Stimulated activated CD4-positive, alpha-beta T cell treated with anti-CD3 and anti-CD28 coated beads, TNF-alpha, amount 100 ng/mL, for 48 hours (primary cell): ENCODE data around the gene PRM3.

Experiments used
- DNase-seq, 3 donors: peaks; one replicate each; pipeline ENCODE4 v3.0.0-alpha.2; 2020; ENCODE audit warnings: low read depth in 3 of 3

Gene PRM3

DNA sequence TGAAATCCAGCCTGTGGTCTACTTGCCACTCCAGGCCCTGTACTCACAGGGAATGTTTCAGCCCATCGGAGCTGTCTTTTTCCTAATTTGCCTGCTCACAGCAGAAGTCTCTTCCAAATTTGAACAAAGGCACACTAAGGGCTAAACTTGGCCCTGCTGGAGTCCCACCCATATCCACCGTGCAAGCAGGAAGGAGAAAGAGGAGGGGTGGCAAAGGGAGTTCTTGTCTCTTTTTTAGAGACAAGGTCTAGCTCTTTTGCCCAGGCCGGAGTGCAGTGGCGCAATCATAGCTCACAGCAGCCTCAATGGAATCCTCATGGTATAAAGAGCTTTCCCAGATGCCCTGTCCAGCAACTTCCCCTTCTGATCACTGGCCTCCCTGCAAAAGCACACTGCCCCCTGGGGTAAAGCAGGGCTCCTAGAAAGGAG, 10.4 kb upstream of the PRM3 start:
- DNase-seq, result no peak

DNA sequence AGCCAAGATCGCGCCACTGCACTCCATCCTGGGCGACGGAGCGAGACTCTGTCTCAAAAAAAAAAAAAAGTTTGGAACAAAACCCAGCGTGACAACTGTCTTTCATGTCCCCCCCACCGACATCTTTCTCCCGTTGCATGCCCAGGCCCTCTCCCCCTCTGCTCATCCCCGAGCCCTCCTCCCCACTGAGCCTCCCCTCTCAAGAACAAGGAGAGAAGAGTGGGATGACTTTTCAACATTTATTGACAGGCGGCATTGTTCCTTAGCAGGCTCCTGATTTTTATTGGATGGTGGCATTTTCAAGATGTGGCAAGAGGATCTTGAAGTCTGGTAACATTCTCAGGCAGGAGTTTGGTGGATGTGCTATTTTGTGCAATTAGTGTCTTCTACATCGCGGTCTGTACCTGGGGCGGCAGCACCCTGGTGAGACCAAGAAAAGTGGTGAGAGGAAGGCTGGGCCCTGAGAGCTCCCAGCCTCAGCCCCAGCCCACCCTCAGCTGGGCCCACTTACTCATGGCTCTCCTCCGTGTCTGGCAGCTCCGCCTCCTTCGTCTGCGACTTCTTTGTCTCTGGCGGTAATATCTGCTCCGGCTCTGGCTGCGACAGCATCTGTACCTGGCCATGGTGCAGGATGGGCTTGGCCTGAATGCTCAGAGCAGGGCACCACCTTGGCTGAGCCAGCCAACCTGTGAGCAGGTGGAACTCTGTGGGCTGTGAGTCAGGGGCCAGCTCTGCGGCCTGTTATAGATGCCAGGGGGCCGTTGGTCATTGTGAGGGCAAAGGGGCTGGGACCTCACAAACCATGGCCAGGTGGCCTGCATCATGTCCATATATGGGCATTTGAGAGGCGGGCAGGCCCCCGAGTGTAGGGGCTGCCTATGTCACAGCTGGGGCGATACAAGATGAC, 7.4 kb upstream of the PRM3 start, which contains the start of gene PRM1:
Gene PRM1, minus strand, starts transcription at position 715 of the 907 bp plus-strand sequence. Its CDS starts 92 bp downstream, at position 623.
- DNase-seq, result no peak

DNA sequence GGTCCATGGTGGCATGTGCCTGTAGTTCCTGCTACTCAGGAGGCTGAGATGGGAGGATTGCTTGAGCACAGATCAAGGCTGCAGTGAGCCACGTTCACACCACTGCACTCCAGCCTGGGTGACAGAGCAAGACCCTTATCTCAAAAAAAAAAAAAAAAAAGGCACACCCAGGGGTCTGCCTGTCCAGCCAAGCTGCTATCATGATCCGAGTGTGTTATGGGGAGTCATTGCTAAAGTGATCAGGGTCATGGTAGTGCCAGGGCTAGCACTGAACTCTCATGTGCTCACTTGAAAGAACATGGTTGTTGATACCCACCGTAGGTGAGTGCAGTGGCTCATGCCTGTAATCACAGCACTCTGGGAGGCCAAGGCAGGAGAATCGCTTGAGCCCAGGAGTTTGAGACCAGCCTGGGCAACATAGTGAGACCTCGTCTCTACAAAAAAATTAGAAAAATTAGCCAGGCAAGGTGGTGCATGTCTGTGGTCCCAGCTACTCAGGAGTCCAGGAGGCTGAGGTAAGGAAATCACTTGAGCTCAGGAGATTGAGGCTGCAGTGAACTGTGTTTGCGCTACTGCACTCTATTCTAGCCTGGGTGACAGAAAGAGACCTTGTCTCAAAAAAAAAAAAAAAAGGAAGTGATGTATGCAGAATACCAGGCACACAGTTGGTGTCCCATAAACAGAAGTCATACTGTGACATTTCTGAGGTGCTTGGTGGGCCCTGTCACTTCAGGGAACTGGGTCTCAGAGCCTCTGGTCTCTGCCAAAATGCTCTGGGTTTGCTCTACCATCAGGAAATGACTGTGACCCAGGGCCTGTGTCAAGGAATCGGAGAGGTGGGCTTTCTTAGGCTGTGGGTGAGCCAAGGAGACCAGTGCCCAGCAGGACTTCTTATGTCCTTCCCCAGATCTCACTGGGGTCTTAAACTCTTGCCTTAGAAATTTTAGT, 5.5 kb upstream of the PRM3 start:
- no peak for DNase-seq

DNA sequence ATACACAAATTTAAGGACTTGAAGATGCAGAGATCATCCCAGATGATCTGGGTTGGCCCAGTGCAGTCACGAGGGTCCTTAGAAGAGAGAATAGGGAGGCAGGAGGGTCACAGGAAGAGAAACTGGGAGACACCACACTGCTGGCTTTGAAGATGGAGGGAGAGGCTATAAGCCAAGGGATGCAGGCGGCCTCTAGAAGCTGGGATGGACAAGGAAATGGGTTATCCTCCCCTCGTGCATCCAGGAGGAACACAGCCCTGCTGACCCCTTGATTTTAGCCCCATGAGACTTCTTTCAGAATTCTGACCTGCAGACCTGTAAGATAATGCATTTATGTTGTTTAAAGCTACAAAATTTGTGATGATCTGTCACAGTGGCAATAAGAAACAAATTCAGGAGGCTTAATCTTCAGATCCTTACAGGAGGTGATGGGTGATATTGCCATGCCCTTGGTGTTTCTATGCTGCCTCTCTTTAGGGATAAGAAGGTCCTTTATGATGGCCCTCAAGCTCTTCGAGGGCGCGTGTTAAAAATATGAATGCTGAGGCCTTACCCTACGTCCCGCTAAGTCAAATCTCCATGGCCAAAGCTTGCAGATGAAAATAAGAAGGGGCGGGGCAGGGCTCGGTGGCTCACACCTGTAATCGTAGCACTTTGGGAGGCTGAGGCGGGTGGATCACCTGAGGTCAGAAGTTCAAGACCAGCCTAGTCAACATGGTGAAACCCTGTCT, 4.3 kb upstream of the PRM3 start:
- no peak for DNase-seq

DNA sequence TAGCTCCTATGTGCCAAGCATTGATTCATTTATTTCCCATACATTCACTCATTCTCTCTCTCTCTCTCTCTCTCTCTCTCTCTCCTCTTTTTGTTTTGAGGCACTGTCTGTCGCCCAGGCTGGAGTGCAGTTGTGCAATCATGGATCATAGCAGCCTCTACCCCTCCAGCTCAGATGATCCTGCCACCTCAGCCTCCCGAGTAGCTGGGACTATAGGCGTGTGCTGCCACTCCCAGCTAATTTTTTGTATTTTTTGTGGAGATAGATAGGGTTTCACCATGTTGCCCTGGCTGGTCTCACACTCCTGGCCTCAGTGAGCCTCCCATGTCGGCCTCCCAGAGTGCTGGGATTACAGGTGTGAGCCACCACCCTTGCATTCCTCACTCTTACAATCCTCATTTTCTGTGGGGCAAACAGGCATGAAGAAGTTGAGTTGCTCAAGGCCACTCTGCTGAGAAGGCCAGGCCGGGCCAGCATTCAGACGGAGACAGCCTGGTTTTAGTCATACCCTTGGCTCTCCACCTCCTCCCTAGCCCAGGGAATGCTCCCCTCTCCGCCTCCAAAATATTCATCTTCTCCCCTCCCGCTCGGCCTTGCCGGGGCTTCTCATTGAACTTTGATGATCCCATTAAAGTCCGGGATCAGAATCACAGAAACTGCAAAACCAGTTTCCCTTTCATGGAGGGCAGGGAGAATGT, 3.6 kb upstream of the PRM3 start:
- no peak for DNase-seq

DNA sequence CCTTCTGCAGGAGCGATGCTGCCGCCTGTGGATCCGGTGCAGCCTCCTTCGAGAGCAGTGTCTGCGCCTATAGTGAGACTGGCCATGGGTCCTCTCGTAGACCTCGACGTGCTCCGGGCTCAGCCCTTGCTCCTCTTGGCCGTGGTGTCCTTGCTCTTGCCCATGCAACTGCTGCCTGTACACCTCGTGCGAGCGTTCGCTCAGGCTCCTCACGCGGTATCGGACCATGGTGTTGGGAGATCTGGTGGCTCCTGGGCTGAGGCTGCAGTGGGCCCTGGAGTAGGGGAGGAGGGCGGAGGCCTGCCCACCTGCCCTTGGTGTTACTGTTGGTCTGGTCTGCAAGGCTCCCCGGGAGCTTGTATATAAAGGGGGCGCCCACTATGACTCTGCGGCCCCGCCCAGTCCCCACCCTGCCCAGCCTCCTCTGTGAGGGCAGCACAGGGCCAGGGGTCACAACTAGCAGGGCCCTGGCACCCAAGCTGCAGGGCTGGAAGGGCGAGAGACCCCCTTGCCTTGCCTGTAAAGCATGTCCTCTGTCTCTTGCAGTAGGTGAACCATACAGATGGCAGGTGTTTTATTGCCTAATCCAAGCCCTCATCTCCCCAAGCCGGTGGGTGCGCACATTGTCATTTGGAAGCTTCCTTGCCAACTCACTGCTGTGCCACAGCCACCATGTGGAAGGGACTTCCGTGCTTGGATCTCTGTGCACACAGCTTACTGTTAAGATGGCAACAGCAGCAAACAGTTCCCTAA, 2.9 kb upstream of the PRM3 start, which contains the start of gene PRM2:
Gene PRM2, minus strand, starts transcription at position 338 of the 753 bp plus-strand sequence. Its CDS starts 110 bp downstream, at position 228.
- no peak for DNase-seq

DNA sequence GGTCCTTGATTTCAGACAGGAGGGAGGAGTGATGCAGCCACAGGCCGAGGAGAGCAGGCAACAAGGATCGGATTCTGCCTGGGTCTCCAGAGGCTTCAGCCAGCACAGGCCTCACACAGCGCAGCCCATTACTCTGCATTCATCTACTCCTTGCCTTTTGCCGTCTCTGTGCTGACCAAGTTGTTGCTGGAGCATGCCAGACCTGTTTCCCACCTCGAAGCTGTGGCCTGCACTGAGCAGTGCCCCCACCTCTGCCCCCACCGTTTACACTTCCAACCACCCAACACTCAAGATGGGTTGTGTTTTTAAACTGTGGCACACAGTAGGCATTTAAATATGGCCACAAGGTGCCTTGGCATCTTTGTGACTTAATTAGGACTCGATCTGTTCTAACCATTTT, 1.5 kb upstream of the PRM3 start:
- DNase-seq, result no peak

DNA sequence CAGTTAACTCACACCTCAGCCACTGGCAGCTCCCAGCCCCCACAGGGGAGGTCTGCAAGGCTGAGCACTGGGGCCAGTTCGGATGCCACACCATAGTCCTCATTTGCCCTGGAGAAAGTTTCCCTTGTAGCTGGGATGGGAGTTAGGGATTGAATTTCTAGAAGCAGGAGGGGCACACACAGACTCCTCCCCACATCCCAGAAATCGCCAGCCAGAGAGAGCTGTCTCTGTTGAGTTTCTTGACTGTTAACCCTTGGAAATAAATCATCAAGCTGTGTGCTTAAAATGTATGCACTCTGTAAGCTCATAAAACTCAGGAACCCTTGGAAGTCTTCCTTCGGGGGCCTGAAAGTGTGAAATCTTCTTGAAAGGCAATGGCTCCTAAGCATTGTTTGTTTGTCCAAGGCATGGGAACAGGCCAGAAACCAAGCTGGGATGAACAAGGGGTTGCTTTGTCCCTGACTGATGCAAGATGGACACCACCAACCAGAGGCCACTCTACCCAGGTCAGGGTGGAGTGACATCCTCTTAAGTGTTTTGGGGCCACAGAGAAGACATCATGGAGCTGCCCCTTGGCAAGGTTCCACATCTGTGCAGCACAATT, 394 bp upstream of the PRM3 start:
- DNase-seq, result no peak

DNA sequence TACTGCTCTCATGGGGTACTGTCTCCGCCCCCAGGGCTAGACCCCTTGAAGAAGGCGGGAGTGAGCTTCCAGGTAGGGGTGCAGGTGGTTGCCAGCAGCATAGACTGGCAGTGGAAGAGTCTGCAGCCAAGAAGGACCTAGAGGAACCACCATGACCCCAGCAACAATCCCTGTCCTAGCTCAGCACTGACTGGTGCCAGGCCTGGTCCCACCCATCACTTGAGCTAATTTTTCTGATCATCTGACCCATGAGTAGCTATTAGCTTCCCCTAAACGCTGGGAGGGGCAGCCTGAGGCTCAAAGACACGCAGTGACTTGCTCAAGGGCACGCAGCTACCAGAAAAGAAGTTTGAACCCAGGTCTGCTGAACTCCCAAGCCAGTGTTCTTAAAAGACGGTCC, 945 bp downstream of the PRM3 start:
- DNase-seq, result no peak

DNA sequence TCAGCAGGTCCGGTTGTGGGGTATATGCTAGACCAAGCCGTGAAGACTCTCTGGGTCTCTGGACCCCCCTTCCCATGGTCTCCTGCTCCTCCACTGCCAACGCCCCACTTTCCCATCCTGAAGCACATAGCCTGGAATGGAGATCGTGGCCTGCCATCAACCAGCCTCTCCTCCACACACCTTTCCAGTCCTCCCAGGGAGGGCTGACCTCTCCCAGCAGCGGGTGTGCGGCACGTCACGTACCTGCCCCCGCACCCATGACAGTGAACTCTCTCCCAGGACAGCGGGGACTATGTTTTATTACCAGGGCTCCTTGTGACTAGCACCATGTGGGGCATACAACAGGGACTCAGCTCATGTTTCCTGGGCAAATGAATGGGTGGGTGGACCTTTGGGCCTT, 1.8 kb downstream of the PRM3 start:
- no peak for DNase-seq

DNA sequence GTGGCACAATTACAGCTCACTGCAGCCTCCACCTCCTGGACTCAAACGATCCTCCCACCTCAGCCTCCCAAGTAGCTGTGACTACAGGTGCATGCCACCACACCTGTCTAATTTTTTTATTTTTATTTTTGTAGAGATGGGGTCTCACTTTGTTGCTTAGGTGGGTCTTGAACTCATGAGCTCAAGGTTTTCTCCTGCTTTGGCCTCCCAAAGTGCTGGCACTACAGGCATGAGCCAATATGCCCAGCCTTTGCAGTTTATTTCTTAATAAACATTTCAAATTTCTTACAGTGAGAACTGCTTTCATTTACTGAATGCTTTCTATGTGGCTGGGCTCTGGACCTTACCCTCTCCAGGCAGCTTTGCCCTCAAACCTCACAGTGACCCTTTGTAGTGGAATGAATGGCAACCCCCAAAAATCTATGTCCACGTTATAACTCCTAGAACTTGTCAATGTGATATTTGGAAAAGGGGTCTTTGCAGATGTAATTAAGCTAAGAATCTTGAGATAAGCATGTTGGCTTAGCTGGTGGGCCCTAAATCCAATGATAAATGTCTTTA, 2.7 kb downstream of the PRM3 start:
- no peak for DNase-seq

DNA sequence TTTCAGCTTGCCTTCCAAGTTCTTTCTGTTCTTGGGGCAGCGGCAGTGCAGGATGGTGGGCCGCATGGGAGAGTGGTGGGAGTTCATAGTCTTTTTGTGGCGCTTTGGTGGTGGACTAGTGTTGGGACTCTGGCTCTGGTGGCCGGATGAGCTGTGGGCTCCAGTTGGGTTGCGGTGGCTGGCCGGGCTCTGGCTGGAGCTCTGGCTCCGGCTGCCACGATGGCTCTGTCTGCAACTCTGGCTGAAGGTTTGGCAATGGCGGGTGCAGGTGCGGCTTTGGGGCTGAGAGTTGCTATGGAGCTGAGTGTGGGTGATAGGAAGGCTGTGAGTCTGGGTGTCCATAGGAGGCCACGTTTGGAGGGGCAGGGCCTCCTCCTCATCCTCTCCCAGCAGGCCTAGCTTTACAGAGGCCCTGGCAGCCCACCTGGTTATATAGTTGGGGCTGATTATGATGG, 4.5 kb downstream of the PRM3 start, which contains the start of gene TNP2:
Gene TNP2, minus strand, starts transcription at position 405 of the 455 bp plus-strand sequence. Its CDS starts 63 bp downstream, at position 342.
- DNase-seq, result no peak

DNA sequence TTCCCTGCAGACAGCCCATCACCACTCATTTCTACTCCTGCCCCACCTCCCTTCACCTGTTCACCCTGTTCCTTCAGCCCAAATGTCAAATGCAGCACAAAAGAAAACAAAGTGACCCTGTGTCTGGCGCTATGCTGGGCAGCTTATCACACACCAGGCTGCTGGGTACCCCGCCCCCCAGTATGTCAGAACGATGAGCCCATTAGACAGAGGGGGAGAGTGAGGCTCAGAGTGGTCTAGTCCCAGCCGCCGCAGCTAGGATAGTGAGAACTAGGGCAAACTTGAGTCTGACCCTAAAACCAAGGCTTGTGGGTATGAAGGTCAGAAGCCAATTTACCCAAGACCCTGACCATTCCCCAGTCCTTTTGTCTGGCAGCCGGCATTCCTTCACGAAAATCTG, 8.3 kb downstream of the PRM3 start:
- DNase-seq, result no peak

DNA sequence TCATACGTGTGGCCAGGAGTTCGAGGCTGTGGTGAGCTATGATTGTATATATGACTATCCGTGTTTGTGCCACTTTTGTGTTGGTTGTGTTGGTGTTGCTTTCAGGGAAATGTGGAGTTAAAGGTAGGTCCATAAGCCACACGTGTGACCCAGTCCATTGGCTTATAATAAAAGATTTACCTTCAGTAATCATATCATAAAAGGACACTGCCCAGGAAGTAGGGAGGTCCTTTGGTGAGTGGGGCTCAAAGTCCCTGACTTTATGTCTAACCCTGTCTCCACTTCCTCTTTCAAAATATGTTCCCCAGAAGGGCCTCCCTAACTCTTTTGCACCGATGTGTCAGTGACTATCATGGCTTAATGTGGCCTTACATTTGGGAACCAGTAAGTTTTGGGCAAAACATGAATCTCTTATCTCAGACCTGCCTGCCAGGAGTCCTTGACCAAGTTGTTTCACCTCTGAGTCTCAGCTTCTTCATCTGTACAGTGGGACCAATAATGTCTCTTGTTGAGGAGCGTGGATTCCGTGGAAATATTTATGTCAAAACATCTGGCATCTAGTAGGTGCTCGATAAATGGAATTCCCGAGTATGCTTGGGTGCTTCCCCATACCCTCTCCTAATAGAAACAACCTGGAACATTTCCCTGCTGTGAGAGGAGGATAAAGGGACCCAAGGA, 9.1 kb downstream of the PRM3 start:
- DNase-seq, result no peak

DNA sequence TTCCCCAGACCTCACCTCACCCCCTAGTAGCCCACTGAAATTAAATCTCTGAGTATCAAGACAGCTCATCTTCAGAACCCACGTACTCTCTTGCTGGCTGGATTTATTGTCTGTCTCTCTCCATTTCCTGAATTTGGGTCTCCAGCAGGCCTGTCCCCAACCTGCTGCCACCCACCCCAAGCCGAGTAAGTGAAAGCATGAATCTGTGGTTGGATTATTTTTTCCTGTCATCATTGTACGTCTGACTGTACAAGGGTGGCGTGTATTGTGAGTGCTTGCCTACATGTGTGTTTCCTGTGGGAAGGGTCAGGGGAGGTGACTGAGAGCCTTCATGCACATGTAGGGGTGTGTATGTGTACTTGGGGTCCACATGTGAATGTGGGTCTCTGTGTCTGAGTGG, 9.7 kb downstream of the PRM3 start:
- peak in 2 of 3 donors; percentile 35 to 64 for DNase-seq

DNA sequence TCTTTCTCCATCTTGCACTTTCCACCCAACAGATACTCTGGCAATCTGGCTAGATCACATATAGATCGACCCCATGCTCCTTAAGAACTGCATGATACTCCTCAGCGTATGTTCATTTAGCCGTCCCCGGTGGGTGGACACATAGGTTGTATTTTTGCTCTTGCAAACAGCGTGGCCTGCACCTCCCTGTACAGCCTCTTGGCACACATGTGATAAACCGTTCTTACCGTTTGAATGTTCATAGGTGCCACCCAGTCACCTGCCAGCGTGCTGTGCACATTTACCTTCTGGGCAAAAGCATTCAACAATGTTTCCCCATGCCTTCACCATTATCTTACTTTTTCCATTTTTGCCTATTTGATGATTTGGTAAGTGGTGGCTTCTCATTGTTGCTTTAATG, 10.5 kb downstream of the PRM3 start:
- DNase-seq, result no peak

DNA sequence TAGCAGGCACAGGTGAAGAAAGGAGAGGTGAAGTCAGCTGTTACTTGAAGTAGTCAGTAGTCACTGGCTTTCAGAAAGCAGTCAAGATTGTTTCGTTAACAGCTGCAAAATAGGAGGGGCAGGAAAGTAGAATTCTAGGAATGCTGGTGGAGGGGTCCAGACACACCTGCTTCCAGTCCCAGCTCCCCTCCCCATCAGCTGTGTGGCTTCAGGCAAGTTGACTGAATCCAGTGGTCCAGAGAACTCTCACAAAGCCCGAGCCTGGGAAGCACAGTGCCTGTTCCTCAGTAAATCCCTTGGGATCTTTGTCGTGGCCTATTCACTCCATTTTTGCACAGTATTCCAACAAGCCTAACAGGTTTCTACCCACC, 12.8 kb downstream of the PRM3 start:
- no peak for DNase-seq

DNA sequence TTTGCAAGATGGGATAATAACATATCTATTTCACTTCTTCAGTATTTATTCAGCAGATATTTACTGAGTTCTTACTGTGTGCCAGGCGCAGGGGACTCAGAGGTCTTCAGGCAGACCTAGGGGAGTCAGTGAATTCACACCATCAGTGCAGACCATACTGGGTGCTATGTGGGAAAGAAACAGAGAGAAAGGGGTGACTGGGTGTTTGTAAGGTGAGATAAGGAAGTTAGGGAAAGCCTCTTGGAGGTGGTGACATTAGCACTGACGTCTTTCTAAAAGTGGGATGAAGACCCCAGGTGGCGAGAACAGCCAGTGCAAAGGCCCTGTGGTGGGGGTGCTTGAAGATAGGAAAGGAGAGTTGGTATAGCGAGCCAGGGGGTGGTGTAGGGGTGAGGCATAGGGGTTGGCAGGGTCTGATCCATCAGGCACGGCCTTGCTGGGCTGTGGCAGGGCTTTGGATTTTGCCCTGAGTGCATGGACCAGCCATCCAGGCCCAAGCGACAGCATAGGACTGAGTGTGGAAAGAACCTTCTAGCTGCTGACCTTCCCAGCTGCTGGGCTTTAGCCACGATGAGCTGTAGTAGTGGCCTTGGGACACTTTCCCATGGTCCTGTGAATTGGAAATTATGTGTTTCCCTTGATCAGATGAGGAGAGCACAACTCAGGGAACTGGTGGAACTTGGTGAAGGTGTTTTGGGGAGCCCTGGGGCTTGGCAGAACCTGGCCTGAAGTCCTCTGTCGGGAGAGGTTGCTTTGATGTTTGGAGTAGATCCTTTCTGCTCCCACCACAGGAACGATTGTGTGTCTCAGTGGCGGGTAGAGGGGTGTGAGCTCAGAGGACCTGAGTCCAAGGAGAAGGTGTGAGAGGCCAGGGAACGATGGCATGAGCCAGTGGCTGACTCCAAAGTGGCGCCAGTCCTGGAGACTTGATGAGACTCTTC, 13.5 kb downstream of the PRM3 start:
- DNase-seq, result no peak
